ENCODE results near the gene CACTIN. TPM values are rescaled to one million over a fixed set of nuclear protein-coding genes. Genes with fewer than 3 reads are reported as not detected.

The CACTIN gene
- total RNA-seq, 2 donors from 2014 or later = 38.2 to 52.8 TPM

GRCh38 chr19:3641515-3642269, 15.1 kb upstream of the CACTIN start:
- WGBS = 95% methylated on average over 28 of the region's 28 CpGs
- Histone ChIP-seq H3K27me3 (replicated peaks; ENCODE audit: insufficient read depth) (no peaks in the 10 kb centered on the region), H3K27ac (no peak overlapping the region), H3K4me1 (replicated peaks) (no peaks in the 10 kb centered on the region), H3K36me3 (peaks cover 0 to 7% of the 10 kb centered on the region in 2 donors), H3K4me3 (no peak overlapping the region), H3K9me3 (no peaks in the 10 kb centered on the region)
- no peak for DNase-seq (ENCODE audit: low spot score)
- intact Hi-C loops (cut with DNase I) = no loop called here
- TF ChIP-seq POLR2A (IDR thresholded peaks at IDR 0.05) = no peak
- TF ChIP-seq POLR2AphosphoS5 (IDR thresholded peaks at IDR 0.05) = no peak
- TF ChIP-seq CTCF (IDR thresholded peaks at IDR 0.05) = no peak

- intact Hi-C loops (cut with DNase I) = no loop called here
- 95% methylated on average over 13 of the region's 13 CpGs for WGBS
- no peaks in the 10 kb centered on the region for H3K4me1 ChIP-seq (replicated peaks)
- H3K9me3 ChIP-seq = no peaks in the 10 kb centered on the region
- H3K36me3 ChIP-seq = peaks cover 0 to 7% of the 10 kb centered on the region in 2 donors
- H3K27me3 ChIP-seq (replicated peaks; ENCODE audit: insufficient read depth) = no peaks in the 10 kb centered on the region
- no peak for DNase-seq (ENCODE audit: low spot score)
- H3K27ac ChIP-seq = no peak overlapping the region
- no peak for TF ChIP-seq POLR2A (IDR thresholded peaks at IDR 0.05)
- TF ChIP-seq POLR2AphosphoS5 (IDR thresholded peaks at IDR 0.05) = no peak
- no peak for TF ChIP-seq CTCF (IDR thresholded peaks at IDR 0.05)
- H3K4me3 ChIP-seq = no peak overlapping the region
These were observed 12.9 kb upstream of the CACTIN start for GRCh38 chr19:3639479-3639878.

DNA sequence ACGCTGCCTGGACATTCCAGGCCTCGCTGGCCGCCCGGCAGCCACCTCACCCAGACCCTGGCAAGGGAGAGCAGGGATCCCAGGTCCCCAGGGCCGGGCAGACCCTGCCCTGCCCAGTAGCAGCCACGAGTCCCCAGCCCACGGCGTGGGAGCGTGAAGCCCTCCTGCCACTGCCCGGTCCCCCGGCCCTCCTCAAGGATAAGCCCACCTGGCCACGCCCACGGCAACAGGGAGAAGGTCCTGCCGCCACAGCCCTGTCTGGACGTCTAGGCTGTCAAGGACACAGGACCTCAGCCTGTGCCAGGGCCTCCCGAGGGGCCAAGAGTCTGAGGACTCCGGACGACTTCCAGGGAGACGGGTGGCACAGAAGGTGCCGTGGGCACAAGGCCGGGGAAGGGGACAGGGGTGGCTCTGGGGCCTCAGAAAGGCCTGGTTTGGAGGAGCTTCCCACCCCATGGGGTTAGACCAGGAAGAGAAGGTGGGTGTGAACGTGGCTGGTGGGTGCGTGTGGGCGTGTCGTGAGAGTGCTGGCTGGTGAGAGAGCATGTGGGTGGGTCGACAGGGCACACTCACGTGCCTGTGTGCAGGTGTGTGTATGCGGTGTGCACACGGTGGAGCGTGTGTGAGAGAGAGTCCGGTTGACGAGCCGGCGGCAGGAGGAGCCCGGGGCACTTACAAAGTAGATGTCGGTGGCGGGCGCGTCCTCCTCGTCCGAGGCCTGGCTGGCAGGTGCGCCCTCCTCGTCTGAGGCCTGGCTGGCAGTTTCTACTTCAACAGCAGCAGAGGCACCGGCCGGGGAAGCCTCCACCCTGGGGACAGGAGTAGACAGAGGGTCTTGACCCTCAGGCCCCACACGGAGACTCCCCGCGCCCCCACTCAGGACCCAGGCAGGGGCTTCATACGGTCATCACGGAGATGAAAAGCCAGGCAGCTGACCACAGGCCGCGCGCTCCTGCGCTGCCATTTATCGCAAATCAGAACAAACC, 11.9 kb upstream of the CACTIN start:
- Histone ChIP-seq H3K27ac (no peak overlapping the region), H3K36me3 (peaks cover 0 to 7% of the 10 kb centered on the region in 2 donors), H3K4me3 (no peak overlapping the region), H3K4me1 (replicated peaks) (no peaks in the 10 kb centered on the region), H3K9me3 (no peaks in the 10 kb centered on the region), H3K27me3 (replicated peaks; ENCODE audit: insufficient read depth) (no peaks in the 10 kb centered on the region)
- TF ChIP-seq POLR2A (IDR thresholded peaks at IDR 0.05) (no peak), CTCF (IDR thresholded peaks at IDR 0.05) (no peak), POLR2AphosphoS5 (IDR thresholded peaks at IDR 0.05) (no peak)
- no peak for DNase-seq (ENCODE audit: low spot score)
- WGBS = 92% methylated on average over 54 of the region's 55 CpGs
- intact Hi-C loops (cut with DNase I) = no loop called here

GRCh38 chr19:3637621-3638020, 11.0 kb upstream of the CACTIN start:
- Histone ChIP-seq H3K9me3 (no peaks in the 10 kb centered on the region), H3K36me3 (peaks cover 0 to 7% of the 10 kb centered on the region in 2 donors), H3K4me1 (replicated peaks) (no peaks in the 10 kb centered on the region), H3K27ac (no peak overlapping the region), H3K4me3 (no peak overlapping the region), H3K27me3 (replicated peaks; ENCODE audit: insufficient read depth) (no peaks in the 10 kb centered on the region)
- no peak for DNase-seq (ENCODE audit: low spot score)
- TF ChIP-seq POLR2A (IDR thresholded peaks at IDR 0.05) (no peak), CTCF (IDR thresholded peaks at IDR 0.05) (no peak), POLR2AphosphoS5 (IDR thresholded peaks at IDR 0.05) (no peak)
- intact Hi-C loops (cut with DNase I) = no loop called here
- 91% methylated on average over 21 of the region's 23 CpGs for WGBS
